K562 (cell line): ENCODE measurements around the gene DPH5. TPM values are rescaled to one million over a fixed set of nuclear protein-coding genes. Genes with fewer than 3 reads are reported as not detected.

Source experiments
- ATAC-seq: fragments of 200-7000 bp; cut with Tn5 transposase; 3 replicates; pipeline ENCODE4 v1.9.1; 2020; ENCODE audit warnings: moderate library complexity
- BruUV-seq: library from RNA; stranded (reverse); fragments of 400-500 nt; replicated peaks from 2 replicates; lab custom pipeline; 2021; lab: Mats Ljungman, UMichigan
- CTCF ChIA-PET: fragments of 300-600 bp; formaldehyde crosslinking; extraction: SDS; loops from one replicate; lab custom pipeline; 2021; ENCODE audit warnings: low intra/inter-chr PET ratio; lab: Yijun Ruan, JAX
- POLR2A ChIA-PET: fragments of 300-600, 350-650 bp; sonication (Branson Sonifier 250); formaldehyde crosslinking; extraction: SDS; loops from one replicate; lab custom pipeline; 2021; ENCODE audit warnings: antibody characterized with exemption, inconsistent platforms; lab: Yijun Ruan, JAX
- DNase-seq, 4 experiments: peaks; one replicate each; pipeline versions ENCODE4 v3.0.0 to v3.0.0-alpha.2; 2011 to 2018; ENCODE audit warnings: low spot score in 3 of 4, mixed read lengths in 3 of 4; ENCODE audit errors: extremely low read depth in 1 of 4
- FAIRE-seq: peaks from 2 replicates; lab custom pipeline; 2011; peaks lifted over from hg19 to GRCh38; lab: Jason Lieb, UNC
- H2AFZ ChIP-seq: 2 replicates; pipeline ENCODE4 v1.6.0; 2011; ENCODE audit warnings: low read depth, low read length, control low read depth, inconsistent platforms
- H3K27ac ChIP-seq: fragments of 200-600 bp; 3 replicates; pipeline ENCODE4 v1.8.0; 2011; ENCODE audit warnings: low read depth, mild to moderate bottlenecking, control low read depth, inconsistent platforms, low read length, moderate library complexity, mixed read lengths; ENCODE audit errors: extremely low read depth
- H3K27me3 ChIP-seq, 2 experiments: fragments of 300-600 bp in 1 of 2; 2 replicates in 1 of 2; 3 replicates in 1 of 2; pipeline versions ENCODE4 v1.6.0 to v1.8.0; 2011; ENCODE audit warnings: inconsistent platforms in 2 of 2, low read length in 2 of 2, mild to moderate bottlenecking in 1 of 2, mixed read lengths in 1 of 2, moderate library complexity in 1 of 2; ENCODE audit not compliant: control insufficient read depth in 2 of 2, insufficient read depth in 2 of 2
- H3K36me3 ChIP-seq: fragments of 300-600 bp; 3 replicates; pipeline ENCODE4 v1.8.0; 2011; ENCODE audit warnings: mild to moderate bottlenecking, low read length, inconsistent platforms; ENCODE audit not compliant: control insufficient read depth, insufficient read depth
- H3K4me1 ChIP-seq, 2 experiments: fragments of 200-600 bp in 1 of 2; replicated peaks in 1 of 2; 2 replicates in 1 of 2; 3 replicates in 1 of 2; pipeline versions ENCODE4 v1.5.1 to v1.8.0; 2011; ENCODE audit warnings: inconsistent platforms in 2 of 2, low read length in 2 of 2, mild to moderate bottlenecking in 1 of 2, mixed read lengths in 1 of 2, moderate library complexity in 1 of 2; ENCODE audit not compliant: control insufficient read depth in 2 of 2, insufficient read depth in 2 of 2
- H3K4me2 ChIP-seq: 2 replicates; pipeline ENCODE4 v1.6.1; 2011; ENCODE audit warnings: low read length, control low read depth, inconsistent platforms, mixed read lengths; ENCODE audit not compliant: insufficient read depth
- H3K4me3 ChIP-seq: fragments of 200-600 bp; sonication (generic), shearing (Covaris generic); 2 replicates; pipeline ENCODE4 v1.5.1; 2016; ENCODE audit warnings: control low read depth, inconsistent platforms
- H3K79me2 ChIP-seq: fragments of 200-600 bp; 3 replicates; pipeline ENCODE4 v1.8.0; 2011; ENCODE audit warnings: low read length, inconsistent platforms; ENCODE audit not compliant: control insufficient read depth, insufficient read depth
- H3K9ac ChIP-seq, 2 experiments: 2 replicates each; pipeline versions ENCODE4 v1.6.0 to v1.6.1; 2011; ENCODE audit warnings: low read depth in 2 of 2, low read length in 2 of 2, control low read depth in 1 of 2, inconsistent platforms in 1 of 2, mild to moderate bottlenecking in 1 of 2, mixed read lengths in 1 of 2; ENCODE audit not compliant: insufficient read depth in 1 of 2
- H3K9me1 ChIP-seq: one replicate; pipeline ENCODE4 v1.6.0; 2011; ENCODE audit warnings: inconsistent platforms, mild to moderate bottlenecking, low read length, moderate library complexity; ENCODE audit not compliant: control insufficient read depth, insufficient read depth
- H3K9me3 ChIP-seq: replicated peaks from 2 replicates; pipeline ENCODE4 v1.5.1; 2011; ENCODE audit warnings: low read depth, low read length, inconsistent platforms; ENCODE audit not compliant: control insufficient read depth, insufficient read depth
- H4K20me1 ChIP-seq: replicated peaks from 2 replicates; pipeline ENCODE4 v1.6.1; 2011; ENCODE audit warnings: low read length, inconsistent platforms, mixed read lengths; ENCODE audit not compliant: control insufficient read depth, insufficient read depth
- CAMTA2 ChIP-seq: fragments of 250-450 bp; sonication (Bioruptor Pico); conservative IDR thresholded peaks from 2 replicates; pipeline ENCODE4 v1.5.1; 2022
- CBFA2T3 ChIP-seq: fragments of 450-650 bp; IDR thresholded peaks from 2 replicates; pipeline ENCODE4 v1.6.1; 2017
- ETS2 ChIP-seq: IDR thresholded peaks from 2 replicates; pipeline ENCODE4 v1.6.1; 2016; ENCODE audit warnings: borderline replicate concordance, missing genetic modification characterization, mild to moderate bottlenecking, moderate library complexity, missing compliant biosample characterization; ENCODE audit not compliant: poor library complexity, severe bottlenecking
- NR4A1 ChIP-seq, 2 experiments: fragments of 250-450 bp in 1 of 2; fragments of 450-650 bp in 1 of 2; sonication (Bioruptor Pico) in 1 of 2; IDR thresholded peaks; 2 replicates each; pipeline versions ENCODE4 v1.4.0 to v1.6.1; 2016 to 2020; ENCODE audit warnings: mild to moderate bottlenecking in 2 of 2, missing compliant biosample characterization in 1 of 2, missing genetic modification characterization in 1 of 2, moderate library complexity in 1 of 2
- RCOR1 ChIP-seq, 2 experiments: IDR thresholded peaks; 2 replicates each; pipeline ENCODE4 v1.6.1; 2012; ENCODE audit warnings: low read depth in 2 of 2, low read length in 2 of 2, borderline replicate concordance in 1 of 2, improper control_type of control experiment in 1 of 2
- SPI1 ChIP-seq: IDR thresholded peaks from 2 replicates; pipeline ENCODE4 v1.6.1; 2011; ENCODE audit warnings: low read depth, low read length, control low read depth, borderline replicate concordance
- TBP ChIP-seq: optimal IDR thresholded peaks from 2 replicates; pipeline ENCODE3; 2011; ENCODE audit warnings: low read depth, low read length, improper control_type of control experiment
- YY1 ChIP-seq, 3 experiments: IDR thresholded peaks; 2 replicates each; pipeline ENCODE4 v1.6.1; 2011; ENCODE audit warnings: low read length in 2 of 3, mild to moderate bottlenecking in 2 of 3, moderate library complexity in 2 of 3, borderline replicate concordance in 1 of 3, control low read depth in 1 of 3, low read depth in 1 of 3; ENCODE audit not compliant: insufficient read depth in 3 of 3, insufficient replicate concordance in 2 of 3, control insufficient read depth in 1 of 3, insufficient read length in 1 of 3; ENCODE audit errors: extremely low read depth in 1 of 3
- ZBTB11 ChIP-seq, 3 experiments: fragments of 200-800 bp in 1 of 3; fragments of 250-450 bp in 1 of 3; fragments of 450-650 bp in 1 of 3; sonication (Bioruptor Pico) in 1 of 3; sonication (Bioruptor generic) in 1 of 3; formaldehyde crosslinking in 1 of 3; IDR thresholded peaks; 2 replicates each; pipeline versions ENCODE4 v1.6.1 to v1.8.0; 2016 to 2022; ENCODE audit warnings: mild to moderate bottlenecking in 2 of 3, missing genetic modification characterization in 2 of 3, missing compliant biosample characterization in 1 of 3, moderate library complexity in 1 of 3
- ZNF140 ChIP-seq: fragments of 250-450 bp; sonication (Bioruptor Pico); IDR thresholded peaks from 2 replicates; pipeline ENCODE4 v1.8.0; 2021; ENCODE audit warnings: moderate library complexity, mild to moderate bottlenecking, inconsistent platforms
- ZNF274 ChIP-seq: IDR thresholded peaks from 2 replicates; pipeline ENCODE4 v1.6.1; 2011; ENCODE audit warnings: low read depth, mild to moderate bottlenecking, low read length, moderate library complexity, borderline replicate concordance
- WGBS: fragments of 100-300 bp; shearing (Covaris generic); methylation state at CpG from one replicate; pipeline ENCODE4 v1.1.6; 2016; ENCODE audit warnings: low coverage, mixed read lengths; ENCODE audit not compliant: insufficient coverage; ENCODE audit errors: missing lambda C conversion rate; 5-methylcytosine and 5-hydroxymethylcytosine counted together
- in situ Hi-C: fragments of 300-500 bp; cut with MboI; formaldehyde crosslinking; loops from 4 replicates; pipeline ENCODE4 v1.15.0; 2018; ENCODE audit warnings: inconsistent platforms, mixed read lengths
- intact Hi-C: fragments of 100-400 bp; cut with micrococcal nuclease; formaldehyde crosslinking; loops from 2 replicates; pipeline ENCODE4 v1.14.2; 2022
- polyA plus RNA-seq, 8 experiments: library from polyadenylated mRNA; depleted of rRNA in 4 of 8; stranded (reverse) in 5 of 8; unstranded in 3 of 8; fragments of >200 nt; fragmentation: Nextera tagmentation in 2 of 8; fragmentation: Illumina TruSeq in 1 of 8; extraction: Ambion mirVana in 2 of 8; extraction: Trizol in 1 of 8; gene quantifications; 2 replicates each; pipeline versions ENCODE4 v1.2.1 to v1.2.3, GENCODE V29; 2011 to 2014; ENCODE audit warnings: inconsistent platforms in 1 of 8, missing spikeins in 1 of 8
- total RNA-seq, 7 experiments: library from RNA; depleted of rRNA in 6 of 7; stranded (reverse); fragments of >200 nt in 6 of 7; fragmentation: Illumina TruSeq in 2 of 7; extraction: Trizol in 2 of 7; gene quantifications; 2 replicates each; pipeline versions ENCODE4 v1.2.1 to v1.2.3, GENCODE V29; 2011 to 2021; ENCODE audit warnings: low replicate concordance in 1 of 7

Gene DPH5
- total and polyA plus RNA-seq, 9 of the 15 experiments (the other 6 are each of a cell fraction or from before 2014, with no cell fraction given) = 37.6 to 159 (median 89.7) TPM

- in situ Hi-C loops = no loop called here
Observed at GRCh38 chr1:101028466-101028865, 2.9 kb upstream of the DPH5 start.

GRCh38 chr1:101027194-101027772, 1.7 kb upstream of the DPH5 start:
- POLR2A ChIA-PET = interaction anchor here (1.0 kb wide), 1 partner anchor 22 kb away, joined by 7 read pairs; no protein-coding TSS in a partner anchor
- peaks cover 29% of the 10 kb centered on the region for H3K36me3 ChIP-seq
- peaks cover 4 to 8% of the 10 kb centered on the region in 2 experiments; a peak in 2 of 5 replicates for H3K4me1 ChIP-seq
- H3K4me2 ChIP-seq = peak overlapping the region; percentile 73
- H3K27me3 ChIP-seq = no peaks in the 10 kb centered on the region
- peak overlapping the region; percentile 67 for H2AFZ ChIP-seq
- H3K9me1 ChIP-seq = no peaks in the 10 kb centered on the region
- peak overlapping the region; percentile 69; the same call in 1 of the 2 replicates for H3K4me3 ChIP-seq
- DNase-seq (peak in 2 of 4 experiments; percentile 25 to 53), FAIRE-seq (no peak), ATAC-seq (peak; percentile 16; the same call in 2 of the 3 replicates)
- H3K79me2 ChIP-seq = peaks cover 73% of the 10 kb centered on the region
- WGBS = 6% methylated on average over 6 of the region's 6 CpGs
- H3K9me3 ChIP-seq = no peaks in the 10 kb centered on the region
- intact Hi-C loops = loop anchor here (5.0 to 10.0 kb wide), 2 partner anchors 210 to 258 kb away; partner anchors contain the start of gene S1PR1
- in situ Hi-C loops = no loop called here
- CTCF ChIA-PET = no interaction called here
- H3K9ac ChIP-seq = peak overlapping the region in 1 of 2 experiments; percentile 87; a peak in 2 of 4 replicates
- peak overlapping the region; percentile 87 for H3K27ac ChIP-seq
- no peaks in the 10 kb centered on the region for H4K20me1 ChIP-seq
- no TSS peak for BruUV-seq
- TF ChIP-seq RCOR1 (IDR thresholded peaks at IDR 0.05; ENCODE audit: borderline replicate concordance in 1 of 2, low read depth in 2 of 2, low read length in 2 of 2) (peak in 1 of 2 experiments; percentile 11; a peak in 1 of 4 replicates), ZBTB11 (CRISPR knock-in tag; IDR thresholded peaks at IDR 0.05) (0 out of 6 replicates have a peak, but pooled peaks of 1 of the 3 experiments have one; percentile 18), YY1 (IDR thresholded peaks at IDR 0.05; ENCODE audit: borderline replicate concordance in 1 of 3, control insufficient read depth in 1 of 3, extremely low read depth in 1 of 3, insufficient read depth in 3 of 3, insufficient read length in 1 of 3, insufficient replicate concordance in 2 of 3, low read depth in 1 of 3, low read length in 2 of 3) (peak in 1 of 3 experiments; percentile 61), CBFA2T3 (peak; percentile 49), SPI1 (peak; percentile 62; the same call in 1 of the 2 replicates), NR4A1 (CRISPR knock-in tag; IDR thresholded peaks at IDR 0.05) (no peak), NR4A1 (tag; IDR thresholded peaks at IDR 0.05) (0 out of 2 replicates have a peak, but pooled peaks have one; percentile 46)

More at GRCh38 chr1:101028466-101028865, 2.9 kb upstream of the DPH5 start:
- peaks cover 4 to 8% of the 10 kb centered on the region in 2 experiments; a peak in 2 of 5 replicates for H3K4me1 ChIP-seq
- DNase-seq (no peak), ATAC-seq (no peak), FAIRE-seq (no peak)
- 48% methylated on average over 2 of the region's 2 CpGs for WGBS
- no peak overlapping the region for H3K4me2 ChIP-seq
- H3K36me3 ChIP-seq = peaks cover 18% of the 10 kb centered on the region
- POLR2A ChIA-PET = no interaction called here
- H3K9me1 ChIP-seq = no peaks in the 10 kb centered on the region
- H3K27me3 ChIP-seq = no peaks in the 10 kb centered on the region
- CTCF ChIA-PET = no interaction called here
- no peak overlapping the region for H3K27ac ChIP-seq
- no peaks in the 10 kb centered on the region for H4K20me1 ChIP-seq
- no peak overlapping the region for H3K4me3 ChIP-seq
- intact Hi-C loops = loop anchor here (5.0 to 10.0 kb wide), 2 partner anchors 209 to 256 kb away; partner anchors contain the start of gene S1PR1
- peaks cover 74% of the 10 kb centered on the region for H3K79me2 ChIP-seq
- no TSS peak for BruUV-seq
- TF ChIP-seq ZNF140 = no peak
- TF ChIP-seq CAMTA2 (CRISPR knock-in tag) = no peak
- TF ChIP-seq ZNF274 = no peak
- TF ChIP-seq ETS2 (tag) = no peak
- no peak for TF ChIP-seq TBP
- TF ChIP-seq, all 486 proteins: peak for 0
- no peaks in the 10 kb centered on the region for H3K9me3 ChIP-seq
- H2AFZ ChIP-seq = no peak overlapping the region
- no peak overlapping the region for H3K9ac ChIP-seq
